Measurements from ENCODE around the gene PRRT1B.

Gene PRRT1B

DNA sequence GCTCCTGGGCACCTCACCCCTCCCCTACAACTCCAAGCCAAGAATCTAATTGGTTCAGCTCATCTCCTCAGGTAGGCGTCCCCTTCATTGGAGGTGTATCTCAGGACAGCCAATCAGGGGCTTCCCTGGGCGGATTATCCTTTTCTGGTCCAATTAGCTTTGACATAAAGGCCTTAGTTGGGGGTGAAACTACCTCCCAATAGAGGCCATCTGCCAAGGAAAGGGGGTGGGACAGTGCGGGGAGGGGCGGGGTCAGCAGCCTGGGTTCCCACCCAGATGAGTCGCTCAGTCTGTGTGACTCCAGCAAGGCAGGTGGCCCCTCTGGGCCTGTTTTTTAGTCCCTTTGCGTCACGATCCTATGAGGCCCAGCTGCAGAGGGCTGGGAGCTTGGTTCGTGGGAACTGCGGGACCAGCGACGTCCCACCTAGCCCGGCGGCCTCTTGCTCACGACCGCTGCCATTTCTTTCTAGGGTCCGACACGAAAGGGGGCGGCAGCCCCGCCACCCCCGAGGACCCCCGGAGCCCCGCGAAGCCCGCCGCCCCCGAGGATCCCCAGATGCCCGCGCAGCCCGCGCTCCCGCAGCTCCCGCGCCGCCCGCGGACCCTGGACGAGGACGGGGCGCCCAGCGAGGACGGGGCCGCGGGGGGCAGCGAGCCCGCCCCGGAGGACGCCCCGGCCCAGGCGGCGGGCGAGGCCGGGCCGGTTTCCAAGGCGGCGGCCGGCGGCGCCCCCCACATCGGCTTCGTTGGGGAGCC is 8.9 kb downstream of the PRRT1B start:
- no peak for DNase-seq

DNA sequence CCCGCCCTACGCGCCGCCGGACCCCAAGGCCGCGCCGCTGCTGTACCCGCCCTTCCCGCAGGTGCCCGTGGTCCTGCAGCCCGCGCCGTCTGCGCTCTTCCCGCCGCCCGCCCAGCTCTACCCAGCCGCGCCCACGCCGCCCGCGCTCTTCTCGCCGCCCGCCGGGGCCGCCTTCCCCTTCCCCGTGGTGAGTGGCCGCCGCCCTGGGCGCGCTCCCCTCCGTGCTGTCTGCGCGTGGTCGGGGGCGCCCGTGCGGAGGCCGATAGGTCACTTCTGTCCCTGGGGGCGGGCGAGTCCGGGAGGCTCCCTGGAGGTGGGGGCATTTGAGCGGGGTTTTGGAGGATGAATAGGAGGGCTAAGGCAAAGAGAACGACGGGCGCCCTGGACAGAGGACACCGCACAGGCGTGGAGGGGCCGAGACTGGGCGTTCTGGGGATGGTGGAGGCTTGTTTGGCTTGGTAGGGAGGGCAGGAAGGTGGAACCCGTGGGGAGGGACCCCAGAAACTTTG is 9.6 kb downstream of the PRRT1B start:
- DNase-seq = no peak

DNA sequence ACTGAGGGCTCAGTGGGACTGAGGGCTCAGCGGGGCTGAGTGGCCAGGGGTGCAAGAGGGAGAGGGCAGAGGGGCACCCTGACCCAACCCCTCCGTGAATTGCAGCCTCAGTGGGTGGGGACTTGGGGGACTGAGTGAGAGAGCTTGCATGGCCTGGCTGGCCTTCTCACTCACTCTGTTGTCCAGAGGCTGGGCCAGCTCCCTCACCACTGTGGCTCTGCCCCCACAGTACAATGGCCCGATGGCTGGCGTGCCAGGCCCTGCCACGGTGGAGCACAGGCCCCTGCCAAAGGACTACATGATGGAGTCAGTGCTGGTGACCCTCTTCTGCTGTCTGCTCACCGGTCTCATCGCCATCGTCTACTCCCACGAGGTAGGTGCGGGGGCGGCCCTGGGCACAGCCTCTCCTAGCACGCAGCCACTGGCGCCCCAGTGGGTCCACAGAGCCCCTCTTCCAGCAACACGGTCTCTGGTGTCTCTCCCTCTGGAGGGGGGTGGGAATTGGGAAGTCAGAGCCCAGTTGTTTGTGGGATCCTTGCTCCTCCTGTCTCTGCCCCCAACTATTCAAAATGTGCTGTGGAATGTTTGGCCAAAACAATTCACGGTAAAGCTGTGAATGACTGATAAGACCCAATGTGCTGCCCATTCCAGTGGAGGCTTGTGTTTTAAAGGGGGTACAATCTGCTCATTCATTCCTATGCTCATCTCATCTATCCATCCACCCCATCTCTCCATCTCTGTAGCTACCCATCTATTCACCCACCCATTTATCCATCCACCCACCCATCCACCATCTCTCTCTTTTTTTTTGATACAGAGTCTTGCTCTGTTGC is 10.7 kb downstream of the PRRT1B start:
- no peak for DNase-seq

DNA sequence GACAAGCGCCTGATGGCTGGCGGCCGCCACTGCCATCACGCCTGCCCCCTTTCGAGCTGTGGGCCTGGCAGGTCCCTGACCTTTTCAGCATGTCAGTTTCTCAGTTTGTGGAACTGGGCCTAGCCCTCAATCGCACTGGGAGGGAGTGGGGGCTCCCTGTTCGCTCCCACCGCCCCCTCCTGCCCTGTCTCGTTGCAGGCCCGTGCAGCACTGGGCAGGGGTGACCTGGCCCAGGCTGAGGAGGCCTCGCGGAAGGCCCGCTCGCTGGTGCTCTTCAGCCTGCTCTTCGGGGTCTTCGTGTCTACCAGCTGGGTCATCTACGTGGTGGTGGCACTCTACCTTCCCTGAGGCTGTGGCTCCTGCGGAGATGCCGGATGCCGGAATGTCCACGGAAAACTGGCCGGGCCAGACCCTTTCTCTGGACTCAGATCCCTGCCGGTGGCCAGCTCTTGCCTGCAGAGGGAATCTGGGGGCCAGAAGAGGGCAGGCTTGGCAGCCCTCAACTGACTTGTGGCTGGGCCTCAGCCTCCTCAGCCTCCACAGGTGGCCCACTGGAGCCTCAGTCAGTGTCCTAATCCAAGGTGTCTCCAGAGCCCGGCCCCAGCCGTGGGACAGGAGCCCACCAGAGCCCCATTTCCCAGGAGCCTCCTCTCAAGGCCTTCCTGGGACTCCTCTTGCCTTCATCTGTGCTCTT is 12.7 kb downstream of the PRRT1B start:
- no peak for DNase-seq

DNA sequence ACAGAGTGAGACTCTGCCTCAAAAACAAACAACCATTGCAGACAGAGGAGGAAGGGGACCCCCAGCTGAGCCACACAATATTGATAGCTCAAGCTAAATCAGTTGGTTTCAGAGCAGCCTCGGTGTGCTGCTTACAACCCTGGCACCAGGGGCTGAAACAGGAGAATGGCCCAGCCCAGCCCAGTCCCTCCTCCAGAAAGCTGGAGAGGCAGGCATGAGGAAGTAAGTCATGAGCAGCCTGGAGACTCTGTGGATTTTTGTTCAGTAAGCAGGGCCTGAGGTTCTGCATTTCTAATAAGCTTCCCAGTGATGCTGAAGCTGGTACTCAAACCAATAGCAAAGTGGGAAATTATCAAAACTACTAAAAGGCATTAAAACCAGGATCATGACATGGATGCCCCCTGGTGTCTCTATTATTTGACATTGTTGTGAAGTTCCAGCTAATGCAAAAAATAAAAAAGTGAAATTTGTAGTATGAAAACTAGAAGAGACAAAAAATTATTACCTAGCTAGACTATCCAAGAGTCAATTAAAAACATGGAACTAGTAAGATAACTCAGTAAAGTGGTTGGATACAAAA is 14.2 kb downstream of the PRRT1B start:
- no peak for DNase-seq

DNA sequence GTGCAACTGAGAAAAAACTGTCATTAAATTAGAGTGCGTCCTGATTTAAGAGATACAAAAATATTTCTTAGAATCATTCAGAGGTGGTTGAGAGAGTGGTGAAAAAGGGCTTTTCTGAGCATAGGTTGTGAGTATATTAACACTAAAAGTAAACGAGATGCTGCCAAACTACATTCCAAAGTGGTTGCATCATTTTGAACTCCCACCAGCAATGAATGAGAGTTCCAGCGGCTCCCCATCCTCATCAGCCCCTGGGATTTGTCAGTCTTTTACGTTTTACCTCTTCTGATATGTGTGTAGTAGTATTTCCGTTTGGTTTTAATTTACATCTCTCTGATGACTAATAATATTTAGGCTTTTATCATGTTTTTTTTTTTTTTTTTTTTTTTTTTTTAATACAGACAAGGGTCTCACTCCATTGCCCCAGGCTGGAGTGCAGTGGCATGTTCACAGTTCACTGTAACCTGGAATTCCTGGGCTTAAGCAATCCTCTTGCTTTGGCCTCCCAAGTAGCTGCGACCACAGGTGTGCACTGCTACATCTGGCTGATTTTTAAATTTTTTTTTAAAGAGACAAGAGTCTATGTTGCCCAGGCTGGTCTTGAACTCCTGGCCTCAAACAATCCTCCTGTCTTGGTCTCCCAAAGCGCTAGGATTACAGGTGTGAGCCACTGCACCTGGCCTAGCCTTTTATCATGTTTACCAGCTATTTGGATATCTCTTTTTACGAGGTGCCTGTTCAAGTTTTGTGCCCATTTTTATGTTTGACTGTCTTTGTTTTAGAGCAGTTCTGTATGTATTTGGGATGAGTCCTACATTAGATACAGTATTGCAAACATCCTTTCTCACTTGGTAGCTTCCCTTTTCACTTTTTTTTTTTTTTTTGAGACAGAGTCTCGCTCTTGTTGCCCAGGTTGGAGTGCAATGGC is 17.0 kb downstream of the PRRT1B start:
- no peak for DNase-seq

DNA sequence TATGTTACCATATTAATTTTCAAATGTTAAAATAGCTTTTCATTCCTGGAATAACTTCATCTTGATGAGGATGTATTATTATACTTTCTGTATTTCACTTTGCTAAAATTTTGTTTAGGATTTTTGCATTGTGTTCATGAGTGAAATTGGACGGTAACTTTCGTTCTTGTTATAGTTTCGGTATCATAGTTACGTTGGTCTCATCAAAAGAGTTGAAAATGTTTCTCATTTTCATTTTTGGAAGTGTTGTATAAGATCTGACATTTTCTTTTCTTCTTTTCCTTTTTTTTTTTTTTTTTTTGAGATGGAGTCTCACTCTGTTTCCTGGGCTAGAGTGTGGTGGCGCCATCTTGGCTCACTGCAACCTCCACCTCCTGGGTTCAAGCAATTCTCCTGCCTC is 20.0 kb downstream of the PRRT1B start:
- no peak for DNase-seq

DNA sequence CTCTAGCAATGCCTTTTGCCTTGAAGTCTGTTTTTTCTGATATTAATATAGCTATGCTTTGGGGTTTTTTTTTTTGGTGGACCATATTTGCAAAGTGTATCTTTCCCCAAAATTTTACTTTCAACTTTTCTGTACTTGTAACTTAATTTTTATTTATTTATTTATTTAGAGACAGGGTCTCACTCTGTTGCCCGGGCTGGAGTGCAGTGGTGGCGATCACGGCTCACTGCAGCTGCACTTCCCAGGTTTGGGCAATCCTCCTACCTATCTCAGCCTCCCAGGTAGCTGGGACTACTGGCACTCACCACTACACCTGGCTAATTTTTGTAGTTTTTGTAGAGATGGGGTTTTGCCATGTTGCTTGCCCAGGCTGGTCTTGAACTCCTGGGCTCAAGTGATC is 20.8 kb downstream of the PRRT1B start:
- no peak for DNase-seq

DNA sequence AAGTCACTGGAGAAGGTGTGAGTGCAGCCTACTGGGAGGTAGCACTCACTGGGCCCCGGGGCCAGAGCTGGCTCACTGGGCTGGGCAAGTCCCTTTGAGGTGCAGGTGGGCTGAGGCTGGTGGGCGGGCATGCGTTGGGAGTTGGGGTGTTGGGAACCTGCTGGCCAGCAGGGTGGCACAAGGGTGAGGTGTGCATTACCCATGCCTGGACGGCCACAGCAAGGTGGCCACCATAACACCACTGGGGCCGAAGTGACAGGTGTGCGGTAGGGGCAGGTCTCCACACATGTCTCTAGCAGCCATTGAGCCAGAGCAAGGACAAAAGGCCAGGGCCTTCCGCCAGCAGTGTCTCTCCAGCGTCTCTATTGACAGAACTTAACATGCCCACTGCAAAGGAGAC is 22.6 kb downstream of the PRRT1B start:
- DNase-seq = no peak

DNA sequence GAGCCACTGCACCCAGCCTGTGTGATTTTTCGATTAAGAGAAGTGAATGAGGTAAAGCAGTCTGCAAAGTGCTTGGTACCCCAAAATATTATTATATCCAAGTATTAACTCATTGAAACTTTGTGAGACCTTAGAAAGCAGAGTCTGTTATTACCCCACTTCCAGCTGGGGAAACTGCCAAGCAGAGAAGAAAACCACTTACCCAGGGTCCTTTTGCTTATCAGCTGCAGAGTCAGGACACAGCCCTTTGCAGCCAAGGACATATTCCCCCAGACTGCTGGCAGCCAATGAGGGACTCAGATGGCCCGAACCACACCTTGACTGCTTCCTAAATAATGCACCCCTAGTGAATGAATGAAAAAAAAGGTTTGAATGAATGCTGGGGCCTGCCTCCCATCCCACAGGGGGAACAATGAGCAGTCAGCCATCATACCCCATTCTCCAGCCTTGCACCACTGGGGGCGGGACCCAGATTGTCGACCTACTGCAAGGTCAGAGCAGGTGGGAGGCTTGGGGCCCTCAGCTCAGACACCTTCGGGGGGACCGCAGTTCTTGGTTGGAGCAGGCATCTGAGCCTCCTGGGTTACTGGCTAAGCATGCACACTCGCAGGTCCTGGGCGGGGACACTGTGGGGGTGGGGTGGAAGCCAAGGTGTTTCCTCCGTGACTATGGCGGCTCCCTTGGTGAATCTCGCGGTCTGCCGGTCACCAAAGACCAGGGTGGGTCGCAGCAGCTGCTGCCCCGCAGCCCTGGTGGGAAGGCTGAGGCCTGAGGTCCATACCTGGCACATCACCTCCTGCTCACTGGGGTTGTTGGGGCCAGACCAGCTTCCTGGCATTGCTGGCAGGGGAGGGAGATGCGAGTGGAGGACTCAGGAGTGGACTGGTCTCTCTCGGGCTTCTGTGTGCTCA is 29.7 kb downstream of the PRRT1B start:
- no peak for DNase-seq

DNA sequence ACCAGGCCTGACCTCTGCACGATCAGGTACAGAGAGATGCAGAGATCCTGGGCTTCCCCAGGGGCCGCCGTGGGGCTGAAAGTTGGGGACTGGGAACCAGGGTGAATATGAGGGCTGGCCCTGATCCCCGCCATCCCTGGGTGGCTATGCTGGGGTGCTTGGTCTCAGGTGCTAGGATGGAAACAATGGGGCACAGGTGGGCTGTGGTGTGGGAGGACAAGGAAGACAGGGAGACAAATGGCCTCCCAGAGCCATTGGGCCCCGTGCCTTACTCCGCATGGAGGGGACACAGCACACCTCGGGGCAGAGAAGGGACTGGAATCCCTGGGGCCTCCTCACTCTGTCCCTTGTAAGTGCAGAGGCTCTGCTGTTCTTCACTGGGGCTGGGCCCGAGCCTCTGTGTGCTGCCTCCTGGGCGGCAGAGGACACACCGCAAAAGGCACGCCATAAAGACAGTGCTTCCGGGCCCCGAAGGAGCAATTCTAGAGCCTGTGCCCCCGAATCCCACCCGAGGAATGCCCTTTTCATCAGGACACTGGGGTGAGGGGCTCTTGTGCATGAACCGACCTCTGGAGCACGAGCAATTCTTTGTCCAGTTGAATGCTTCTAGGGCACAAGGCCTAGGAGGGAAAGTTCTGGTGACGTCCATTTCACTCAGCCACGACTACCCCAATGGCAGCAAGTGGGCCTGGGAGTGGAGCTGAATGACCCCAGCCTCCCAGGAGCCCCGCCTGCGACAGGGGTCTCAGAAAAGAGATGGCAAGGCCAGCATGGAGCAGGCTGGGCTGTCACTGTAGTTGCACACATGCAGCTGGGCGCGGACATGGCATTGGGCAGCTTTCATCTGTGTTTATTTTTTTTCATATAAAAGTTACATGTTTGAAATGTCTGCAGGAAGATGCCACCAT is 30.9 kb downstream of the PRRT1B start:
- no peak for DNase-seq

DNA sequence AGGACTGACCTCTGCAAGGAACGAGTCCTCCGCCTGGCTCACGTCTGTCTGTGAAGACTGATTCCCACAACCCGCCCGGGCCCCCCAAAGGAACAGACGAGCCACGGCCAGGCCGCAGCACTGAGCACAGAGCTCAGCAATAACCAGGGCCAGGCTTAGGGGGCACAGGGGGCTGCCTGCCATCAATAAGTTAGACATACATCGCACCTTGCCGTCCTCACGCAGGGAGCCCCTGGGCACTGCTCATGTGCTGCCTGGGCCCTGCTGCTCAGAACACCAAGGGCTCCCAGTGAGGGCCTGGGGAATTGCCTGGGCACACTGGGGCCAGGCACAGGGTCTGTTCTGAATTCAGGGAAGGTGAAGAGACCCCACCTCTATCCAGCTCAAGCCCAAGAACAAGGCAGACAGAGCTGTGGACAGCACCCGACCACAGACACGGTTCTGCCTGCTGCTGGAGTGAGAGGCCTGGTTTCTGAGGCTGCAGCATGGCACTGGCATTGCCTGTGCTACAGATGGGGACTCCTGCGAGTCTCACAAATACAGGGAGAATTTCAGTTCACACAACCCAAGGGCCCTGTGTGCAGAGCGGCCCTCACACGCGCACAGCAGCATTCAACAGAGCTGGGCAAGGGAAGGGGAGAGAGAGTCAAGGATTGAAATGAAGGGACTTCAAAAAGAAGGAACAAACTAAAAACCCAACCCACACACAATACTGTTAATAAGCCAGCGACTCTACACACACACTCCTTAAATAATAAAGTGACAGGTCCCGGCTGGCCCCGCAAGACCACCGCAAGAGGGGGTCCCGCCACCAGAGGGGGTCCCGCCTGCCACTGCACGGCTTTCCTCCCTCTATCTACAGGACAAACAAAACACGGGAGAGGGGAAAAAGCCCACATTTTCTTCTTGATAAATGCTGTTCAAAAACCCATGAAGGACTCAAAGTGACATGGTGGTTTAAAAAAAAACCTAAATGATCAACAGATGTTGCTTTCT is 32.0 kb downstream of the PRRT1B start:
- DNase-seq = no peak

DNA sequence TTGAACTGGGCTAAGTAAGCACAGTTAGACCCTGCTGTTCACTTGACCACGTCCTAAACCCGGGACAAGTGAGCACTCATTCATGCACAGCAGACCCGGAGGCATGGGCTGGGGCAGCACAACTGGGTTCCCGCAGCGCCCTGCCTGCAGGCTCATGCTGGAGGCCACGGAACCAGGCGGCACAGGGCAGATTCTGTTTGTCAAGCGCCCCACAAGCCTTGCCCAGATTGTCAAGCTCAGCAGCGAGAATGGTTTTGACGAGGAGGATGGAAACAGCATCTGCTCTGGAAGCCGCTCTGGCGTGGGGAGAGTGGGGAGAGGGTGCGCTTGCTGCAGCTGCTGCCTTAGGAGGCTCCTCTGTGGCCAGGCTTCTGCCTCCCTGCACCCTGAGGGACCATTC is 32.7 kb downstream of the PRRT1B start:
- DNase-seq = no peak

DNA sequence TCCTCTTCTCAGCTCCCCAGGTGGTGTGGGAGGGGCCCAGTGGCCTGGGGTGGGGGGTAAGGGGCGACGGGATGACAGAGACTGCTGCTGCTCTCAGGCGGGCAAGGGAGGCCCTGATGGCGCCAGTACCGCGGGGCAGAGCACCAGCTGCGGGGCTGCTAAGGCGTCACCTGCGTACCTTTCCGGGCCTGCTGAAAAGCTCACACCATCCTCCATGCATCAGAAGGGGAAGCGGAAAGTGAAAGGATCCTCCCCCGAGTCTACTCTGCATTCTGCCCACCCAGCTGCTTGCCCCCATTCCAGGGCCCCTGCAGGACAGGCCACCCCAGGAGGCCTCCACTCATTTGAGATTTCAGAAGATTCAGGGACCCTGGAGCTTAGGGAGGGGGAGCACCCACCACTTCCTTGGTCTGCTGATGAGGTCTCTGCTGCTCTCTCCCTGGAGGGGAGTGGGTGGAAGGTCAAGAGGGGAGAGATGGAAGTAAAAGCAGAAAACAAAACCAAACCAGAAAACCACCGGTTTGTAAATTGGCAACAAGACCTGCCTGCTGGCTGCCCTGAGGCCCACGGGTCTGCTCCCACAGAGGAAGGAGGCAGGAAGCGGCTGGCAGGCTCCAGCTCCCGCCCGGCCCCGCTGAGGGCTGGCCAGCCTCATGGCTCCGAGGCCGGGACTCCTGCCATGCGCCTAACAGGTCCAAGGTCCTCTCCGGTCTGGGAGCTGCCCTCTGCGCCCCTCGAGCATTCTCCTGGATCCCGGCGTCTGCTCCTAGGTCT is 33.6 kb downstream of the PRRT1B start:
- DNase-seq = peak; percentile 42

DNA sequence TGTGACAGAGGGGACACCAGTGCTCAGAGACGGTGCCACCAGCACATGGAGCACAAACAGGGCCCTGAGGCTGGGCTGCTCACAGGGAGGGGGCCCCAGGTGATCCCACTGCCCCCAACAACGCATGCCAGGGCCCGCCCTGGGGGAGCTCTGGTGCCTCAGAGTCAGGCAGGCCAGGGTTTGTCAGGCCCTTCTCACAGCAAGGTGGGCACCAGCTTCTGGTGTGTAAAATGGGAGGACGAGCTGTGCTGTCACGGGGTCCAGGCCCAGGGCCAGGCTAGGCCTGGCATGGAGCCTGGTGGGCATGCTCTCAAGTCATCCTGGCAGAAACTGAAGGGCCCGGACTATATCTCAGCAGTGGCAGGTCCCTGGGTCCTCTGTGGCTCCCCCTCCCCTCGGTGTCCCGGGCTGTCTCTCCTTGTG is 34.5 kb downstream of the PRRT1B start:
- DNase-seq = no peak

DNA sequence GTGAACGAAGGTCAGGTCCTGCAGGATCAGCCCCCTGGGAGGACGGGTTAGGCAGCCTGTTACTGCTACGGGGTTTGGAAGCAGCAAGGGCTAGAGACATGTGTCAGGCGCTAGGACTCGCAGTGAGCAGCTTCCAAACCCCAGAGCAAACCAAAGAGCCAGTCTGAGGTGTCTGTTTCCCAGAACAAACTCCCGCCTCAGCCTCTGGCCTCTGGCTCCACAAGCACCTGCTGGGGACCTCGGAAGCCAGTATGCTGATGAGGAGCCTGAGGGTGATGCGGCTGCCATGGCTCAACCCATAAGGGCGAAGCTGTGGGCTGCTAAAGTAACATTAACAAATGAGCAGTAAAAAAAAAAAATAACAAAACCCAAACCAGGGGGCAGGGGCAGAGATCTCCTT is 35.0 kb downstream of the PRRT1B start:
- no peak for DNase-seq

DNA sequence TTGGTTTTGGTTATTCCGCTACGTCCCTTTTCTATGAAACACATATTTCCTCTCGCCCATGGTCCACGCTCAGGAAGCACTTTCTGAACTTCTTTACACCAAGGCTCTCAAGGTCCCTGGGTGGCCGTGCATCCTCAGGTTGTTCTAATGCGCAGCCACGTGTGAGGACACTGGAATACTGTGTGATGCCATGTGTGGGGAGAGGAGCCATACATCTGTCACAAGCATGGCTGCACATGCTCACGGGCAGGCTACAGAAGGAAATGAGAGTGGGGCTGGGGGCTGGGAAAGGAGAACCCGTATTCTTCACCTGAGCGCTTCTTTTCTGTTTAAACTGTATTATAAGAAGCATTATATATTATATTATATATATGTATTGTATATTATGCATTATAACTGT is 36.7 kb downstream of the PRRT1B start:
- no peak for DNase-seq

Measured in MV-4-11 (cell line).